Keratinocyte (primary cell): ENCODE results near the gene POLR2M. TPM values are rescaled to one million over a fixed set of nuclear protein-coding genes. Genes with fewer than 3 reads are reported as not detected.

Experiments
- DNase-seq: peaks from one replicate; pipeline ENCODE4 v3.0.0-alpha.2; 2011; ENCODE audit warnings: low read depth, missing footprints, low spot score
- FAIRE-seq: peaks from 2 replicates; lab custom pipeline; 2011; peaks lifted over from hg19 to GRCh38; lab: Jason Lieb, UNC
- H2AFZ ChIP-seq: 2 replicates; pipeline ENCODE4 v1.6.0; 2012; ENCODE audit warnings: low read length, control low read depth, inconsistent platforms; ENCODE audit not compliant: control insufficient read depth
- H3K27ac ChIP-seq: 2 replicates; pipeline ENCODE4 v1.5.1; 2011; ENCODE audit warnings: low read length; ENCODE audit not compliant: control insufficient read depth, insufficient read depth
- H3K27me3 ChIP-seq: 3 replicates; pipeline ENCODE4 v1.6.0; 2011; ENCODE audit warnings: low read length; ENCODE audit not compliant: control insufficient read depth, insufficient read depth; ENCODE audit errors: extremely low read depth
- H3K36me3 ChIP-seq, 2 experiments: 2 replicates in 1 of 2; 3 replicates in 1 of 2; pipeline ENCODE4 v1.5.1; 2011; ENCODE audit warnings: low read length in 2 of 2, mild to moderate bottlenecking in 1 of 2; ENCODE audit not compliant: control insufficient read depth in 2 of 2, insufficient read depth in 2 of 2; ENCODE audit errors: extremely low read depth in 1 of 2
- H3K4me1 ChIP-seq: 3 replicates; pipeline ENCODE4 v1.5.1; 2011; ENCODE audit warnings: low read length; ENCODE audit not compliant: control insufficient read depth, insufficient read depth; ENCODE audit errors: extremely low read depth
- H3K4me2 ChIP-seq: 3 replicates; pipeline ENCODE4 v1.6.0; 2011; ENCODE audit warnings: low read depth, low read length; ENCODE audit not compliant: control insufficient read depth, insufficient read depth; ENCODE audit errors: extremely low read depth
- H3K4me3 ChIP-seq, 3 experiments: fragments of 200-600 bp in 1 of 3; sonication (generic) in 1 of 3; 2 replicates in 2 of 3; 3 replicates in 1 of 3; pipeline ENCODE4 v1.5.1; 2011 to 2016; ENCODE audit warnings: low read length in 3 of 3, mild to moderate bottlenecking in 3 of 3, control low read depth in 2 of 3, inconsistent platforms in 1 of 3, low read depth in 1 of 3, mixed read lengths in 1 of 3, mixed run types in 1 of 3, moderate library complexity in 1 of 3; ENCODE audit not compliant: control insufficient read depth in 2 of 3, insufficient read depth in 2 of 3; ENCODE audit errors: extremely low read depth in 1 of 3
- H3K79me2 ChIP-seq: 2 replicates; pipeline ENCODE4 v1.6.0; 2012; ENCODE audit warnings: low read length; ENCODE audit not compliant: control insufficient read depth, insufficient read depth
- H3K9ac ChIP-seq: 3 replicates; pipeline ENCODE4 v1.6.0; 2011; ENCODE audit warnings: low read length; ENCODE audit not compliant: control insufficient read depth, insufficient read depth; ENCODE audit errors: extremely low read depth
- H3K9me1 ChIP-seq: 3 replicates; pipeline ENCODE4 v1.6.0; 2011; ENCODE audit warnings: low read length; ENCODE audit not compliant: control insufficient read depth, insufficient read depth; ENCODE audit errors: extremely low read depth
- H3K9me3 ChIP-seq: 2 replicates; pipeline ENCODE4 v1.5.1; 2012; ENCODE audit warnings: low read depth, low read length; ENCODE audit not compliant: control insufficient read depth
- H4K20me1 ChIP-seq: 3 replicates; pipeline ENCODE4 v1.6.0; 2011; ENCODE audit warnings: low read length; ENCODE audit not compliant: control insufficient read depth, insufficient read depth; ENCODE audit errors: extremely low read depth
- EZH2 ChIP-seq: IDR thresholded peaks from one replicate; pipeline ENCODE4 v1.6.1; 2012; ENCODE audit warnings: inconsistent platforms, mild to moderate bottlenecking, low read length, moderate library complexity
- dilution Hi-C: fragments of 300-500 bp; cut with MboI; formaldehyde crosslinking; loops from one replicate; pipeline ENCODE4 v1.7.0; 2020; ENCODE audit warnings: low sequenced_read_pairs; ENCODE audit not compliant: extremely low pct_ligation_motif_present
- polyA plus RNA-seq, 5 experiments: library from polyadenylated mRNA; depleted of rRNA in 3 of 5; stranded (reverse) in 3 of 5; stranded (forward) in 1 of 5; unstranded in 1 of 5; fragments of >200 nt; gene quantifications; 1 replicate in 1 of 5; 2 replicates in 3 of 5; 3 replicates in 1 of 5; pipeline versions ENCODE4 v1.2.1 to v1.2.3, GENCODE V29; 2011 to 2012; ENCODE audit warnings: missing spikeins in 2 of 5, low read depth in 1 of 5, low replicate concordance in 1 of 5
- TF ChIP-seq, protein P1 (sequence below), 3 experiments: IDR thresholded peaks in 1 of 3; conservative IDR thresholded peaks in 1 of 3; optimal IDR thresholded peaks in 1 of 3; 2 replicates in 2 of 3; 3 replicates in 1 of 3; pipeline versions ENCODE3 to v1.5.1; 2011; ENCODE audit warnings: low read length in 3 of 3, mild to moderate bottlenecking in 3 of 3, moderate library complexity in 2 of 3, control low read depth in 1 of 3, inconsistent platforms in 1 of 3; ENCODE audit not compliant: insufficient read depth in 2 of 3; ENCODE audit errors: extremely low read depth in 1 of 3

The POLR2M gene
- polyA plus RNA-seq, 1 donor (not counting 4 experiments of a cell fraction or from before 2014, with no cell fraction given): 40.6 TPM

DNA sequence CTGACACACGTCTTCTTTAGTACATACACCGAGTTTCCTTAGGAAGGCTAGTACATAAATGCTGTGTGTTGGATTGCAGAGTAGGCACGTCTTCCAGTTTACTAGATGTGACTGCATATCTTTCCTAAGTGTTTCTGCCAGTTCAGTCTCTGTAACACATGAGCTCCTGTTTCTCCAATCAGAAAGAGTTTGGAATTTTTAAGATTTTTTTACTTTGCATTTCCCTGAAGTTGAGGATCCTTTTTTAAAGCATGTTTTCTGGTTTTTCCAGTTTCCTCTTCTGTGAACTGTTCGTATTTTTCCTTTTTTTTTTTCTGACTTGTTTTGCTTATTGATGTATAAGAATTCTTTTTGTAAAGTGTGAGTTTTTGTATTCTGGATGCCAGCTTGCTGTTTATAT lies 7.5 kb upstream of the POLR2M start:
- no peak for DNase-seq
- TF ChIP-seq, protein P1, sequence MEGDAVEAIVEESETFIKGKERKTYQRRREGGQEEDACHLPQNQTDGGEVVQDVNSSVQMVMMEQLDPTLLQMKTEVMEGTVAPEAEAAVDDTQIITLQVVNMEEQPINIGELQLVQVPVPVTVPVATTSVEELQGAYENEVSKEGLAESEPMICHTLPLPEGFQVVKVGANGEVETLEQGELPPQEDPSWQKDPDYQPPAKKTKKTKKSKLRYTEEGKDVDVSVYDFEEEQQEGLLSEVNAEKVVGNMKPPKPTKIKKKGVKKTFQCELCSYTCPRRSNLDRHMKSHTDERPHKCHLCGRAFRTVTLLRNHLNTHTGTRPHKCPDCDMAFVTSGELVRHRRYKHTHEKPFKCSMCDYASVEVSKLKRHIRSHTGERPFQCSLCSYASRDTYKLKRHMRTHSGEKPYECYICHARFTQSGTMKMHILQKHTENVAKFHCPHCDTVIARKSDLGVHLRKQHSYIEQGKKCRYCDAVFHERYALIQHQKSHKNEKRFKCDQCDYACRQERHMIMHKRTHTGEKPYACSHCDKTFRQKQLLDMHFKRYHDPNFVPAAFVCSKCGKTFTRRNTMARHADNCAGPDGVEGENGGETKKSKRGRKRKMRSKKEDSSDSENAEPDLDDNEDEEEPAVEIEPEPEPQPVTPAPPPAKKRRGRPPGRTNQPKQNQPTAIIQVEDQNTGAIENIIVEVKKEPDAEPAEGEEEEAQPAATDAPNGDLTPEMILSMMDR (optimal IDR thresholded peaks at IDR 0.05 in 1 of 3, IDR thresholded peaks at IDR 0.05 in 1 of 3, conservative IDR thresholded peaks at IDR 0.05 in 1 of 3; ENCODE audit: extremely low read depth in 1 of 3, insufficient read depth in 2 of 3, low read length in 3 of 3): no peak
- no peak for TF ChIP-seq EZH2
- no peaks in the 10 kb centered on the region for H3K9me3 ChIP-seq
- no peak overlapping the region for H3K4me3 ChIP-seq
- no peaks in the 10 kb centered on the region for H3K9me1 ChIP-seq
- H3K36me3 ChIP-seq: no peaks in the 10 kb centered on the region
- FAIRE-seq: no peak
- no peaks in the 10 kb centered on the region for H4K20me1 ChIP-seq
- peaks cover 9% of the 10 kb centered on the region for H3K4me1 ChIP-seq
- no peak overlapping the region for H2AFZ ChIP-seq
- dilution Hi-C loops: no loop called here
- H3K4me2 ChIP-seq: no peak overlapping the region
- no peak overlapping the region for H3K9ac ChIP-seq
- H3K27ac ChIP-seq: no peak overlapping the region
- H3K79me2 ChIP-seq: no peaks in the 10 kb centered on the region
- H3K27me3 ChIP-seq: no peaks in the 10 kb centered on the region

DNA sequence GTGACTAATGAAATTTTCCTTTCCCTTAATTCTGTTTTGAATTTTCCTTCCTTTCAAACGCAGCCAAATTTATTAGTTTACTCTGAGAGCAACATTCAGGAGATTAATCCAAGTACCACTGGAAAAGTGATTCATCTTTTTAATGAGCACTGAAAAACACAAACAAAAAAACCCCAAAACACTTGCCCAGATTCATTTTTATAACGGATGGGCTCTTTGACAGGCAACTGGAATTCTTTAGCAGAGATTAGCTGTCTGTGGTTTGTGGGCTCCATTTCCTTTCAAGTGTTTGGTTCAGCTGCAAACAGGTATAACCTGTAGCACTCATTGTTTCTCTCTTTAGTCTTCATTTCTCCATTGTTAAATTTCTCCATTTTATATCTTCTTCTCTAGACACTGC lies 3.1 kb upstream of the POLR2M start:
- Histone ChIP-seq H3K9ac (no peak overlapping the region), H3K4me1 (peaks cover 23% of the 10 kb centered on the region), H3K27ac (no peak overlapping the region), H3K36me3 (no peaks in the 10 kb centered on the region), H3K4me2 (no peak overlapping the region), H4K20me1 (no peaks in the 10 kb centered on the region), H2AFZ (no peak overlapping the region), H3K79me2 (peaks cover 18% of the 10 kb centered on the region), H3K9me1 (no peaks in the 10 kb centered on the region), H3K9me3 (no peaks in the 10 kb centered on the region), H3K4me3 (no peak overlapping the region), H3K27me3 (no peaks in the 10 kb centered on the region)
- dilution Hi-C loops: no loop called here
- DNase-seq: no peak
- TF ChIP-seq EZH2: no peak
- no peak for FAIRE-seq

DNA sequence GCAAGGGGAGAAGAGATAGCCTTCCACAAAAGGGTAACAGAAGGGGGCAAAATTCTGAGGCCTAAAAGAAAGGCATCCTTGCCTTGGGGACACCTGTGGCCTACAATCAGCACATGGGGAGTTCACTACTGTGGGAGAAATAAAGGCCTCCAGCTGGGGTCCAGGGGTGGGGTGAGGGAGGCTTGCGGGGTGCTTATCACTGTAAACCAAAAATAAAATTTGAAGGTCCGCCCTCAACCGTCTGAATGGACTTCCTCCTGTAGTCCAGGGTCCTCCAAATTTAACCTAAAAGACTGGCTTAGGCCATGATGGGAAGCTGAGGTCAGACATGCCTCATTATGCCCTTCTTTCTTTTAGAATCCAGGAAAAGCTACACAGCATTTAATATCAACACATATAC lies 2.1 kb upstream of the POLR2M start:
- Histone ChIP-seq H4K20me1 (no peaks in the 10 kb centered on the region), H3K27ac (no peak overlapping the region), H3K27me3 (no peaks in the 10 kb centered on the region), H3K79me2 (peaks cover 28% of the 10 kb centered on the region), H3K4me2 (no peak overlapping the region), H3K4me1 (peaks cover 24% of the 10 kb centered on the region), H3K9me1 (no peaks in the 10 kb centered on the region), H3K4me3 (no peak overlapping the region), H3K9me3 (no peaks in the 10 kb centered on the region), H3K36me3 (peaks cover 5 to 6% of the 10 kb centered on the region in 2 experiments), H2AFZ (no peak overlapping the region), H3K9ac (no peak overlapping the region)
- dilution Hi-C loops: no loop called here
- no peak for TF ChIP-seq EZH2
- TF ChIP-seq, protein P1 (optimal IDR thresholded peaks at IDR 0.05 in 1 of 3, IDR thresholded peaks at IDR 0.05 in 1 of 3, conservative IDR thresholded peaks at IDR 0.05 in 1 of 3; ENCODE audit: extremely low read depth in 1 of 3, insufficient read depth in 2 of 3, low read length in 3 of 3): no peak
- FAIRE-seq (no peak), DNase-seq (no peak)
